Common myeloid progenitor, CD34-positive (primary cell): ENCODE data around the gene PCID2. TPM values are rescaled to one million over a fixed set of nuclear protein-coding genes. Genes with fewer than 3 reads are reported as not detected.
"Not testable (repeated sequence)": the region's sequence is repeated elsewhere in the genome, so short reads cannot be mapped to it uniquely, and the experiment has no call there.

ENCODE experiments used
- CTCF ChIA-PET: fragments of 350-600 bp; sonication (Branson Sonifier 250); formaldehyde crosslinking; loops from one replicate; lab custom pipeline; 2021; ENCODE audit warnings: antibody characterized with exemption; lab: Charles Lee
- POLR2A ChIA-PET: fragments of 350-600 bp; sonication (Branson Sonifier 250); formaldehyde crosslinking; loops from one replicate; lab custom pipeline; 2021; ENCODE audit warnings: antibody characterized with exemption; lab: Charles Lee
- DNase-seq, 3 donors: peaks; one replicate each; pipeline versions ENCODE4 v3.0.0 to v3.0.0-alpha.2; 2013
- H3K27ac ChIP-seq, 2 experiments: 1 replicate in 1 of 2; 2 replicates in 1 of 2; pipeline ENCODE4 v1.7.0; 2013; ENCODE audit warnings: inconsistent platforms in 2 of 2, low read length in 2 of 2, mild to moderate bottlenecking in 2 of 2, low read depth in 1 of 2, moderate library complexity in 1 of 2; ENCODE audit not compliant: severe bottlenecking in 2 of 2, insufficient read depth in 1 of 2, poor library complexity in 1 of 2
- H3K27me3 ChIP-seq, 5 experiments: replicated peaks in 2 of 5; 1 replicate in 3 of 5; 2 replicates in 2 of 5; pipeline versions ENCODE4 v1.6.1 to v1.7.0; 2013; ENCODE audit warnings: low read length in 4 of 5, mild to moderate bottlenecking in 2 of 5, moderate library complexity in 2 of 5, inconsistent platforms in 1 of 5; ENCODE audit not compliant: insufficient read depth in 5 of 5, control insufficient read depth in 4 of 5
- H3K36me3 ChIP-seq, 4 experiments: 1 replicate in 2 of 4; 2 replicates in 2 of 4; pipeline versions ENCODE4 v1.6.1 to v1.7.0; 2013; ENCODE audit warnings: low read length in 3 of 4, control low read depth in 1 of 4, mild to moderate bottlenecking in 1 of 4; ENCODE audit not compliant: control insufficient read depth in 4 of 4, insufficient read depth in 4 of 4
- H3K4me1 ChIP-seq, 4 experiments: 1 replicate in 3 of 4; 2 replicates in 1 of 4; pipeline versions ENCODE4 v1.6.1 to v1.7.1; 2013; ENCODE audit warnings: low read length in 3 of 4, mild to moderate bottlenecking in 3 of 4, control low read depth in 1 of 4, inconsistent platforms in 1 of 4, moderate library complexity in 1 of 4; ENCODE audit not compliant: control insufficient read depth in 4 of 4, insufficient read depth in 4 of 4; ENCODE audit errors: control extremely low read depth in 1 of 4
- H3K4me3 ChIP-seq, 7 experiments: 1 replicate in 4 of 7; 2 replicates in 3 of 7; pipeline versions ENCODE4 v1.5.1 to v1.7.0; 2013; ENCODE audit warnings: mild to moderate bottlenecking in 7 of 7, low read length in 6 of 7, moderate library complexity in 6 of 7, inconsistent platforms in 2 of 7, low read depth in 2 of 7, control low read depth in 1 of 7; ENCODE audit not compliant: insufficient read depth in 4 of 7, control insufficient read depth in 1 of 7; ENCODE audit errors: extremely low read depth in 1 of 7
- H3K9me3 ChIP-seq, 5 experiments: 1 replicate in 4 of 5; 2 replicates in 1 of 5; pipeline versions ENCODE4 v1.6.1 to v1.7.1; 2013; ENCODE audit warnings: low read length in 4 of 5, mild to moderate bottlenecking in 2 of 5, inconsistent platforms in 1 of 5, low read depth in 1 of 5, moderate library complexity in 1 of 5; ENCODE audit not compliant: control insufficient read depth in 4 of 5, insufficient read depth in 2 of 5; ENCODE audit errors: control extremely low read depth in 1 of 5
- WGBS: methylation state at CpG from one replicate; pipeline ENCODE4 v1.1.5; 2013; ENCODE audit not compliant: insufficient coverage; 5-methylcytosine and 5-hydroxymethylcytosine counted together
- polyA plus RNA-seq: library from polyadenylated mRNA; unstranded; fragments of 120-200 nt; gene quantifications from one replicate; pipeline ENCODE4 v1.2.1, GENCODE V29; 2013

The PCID2 gene
- 56.1 TPM for polyA plus RNA-seq

DNA sequence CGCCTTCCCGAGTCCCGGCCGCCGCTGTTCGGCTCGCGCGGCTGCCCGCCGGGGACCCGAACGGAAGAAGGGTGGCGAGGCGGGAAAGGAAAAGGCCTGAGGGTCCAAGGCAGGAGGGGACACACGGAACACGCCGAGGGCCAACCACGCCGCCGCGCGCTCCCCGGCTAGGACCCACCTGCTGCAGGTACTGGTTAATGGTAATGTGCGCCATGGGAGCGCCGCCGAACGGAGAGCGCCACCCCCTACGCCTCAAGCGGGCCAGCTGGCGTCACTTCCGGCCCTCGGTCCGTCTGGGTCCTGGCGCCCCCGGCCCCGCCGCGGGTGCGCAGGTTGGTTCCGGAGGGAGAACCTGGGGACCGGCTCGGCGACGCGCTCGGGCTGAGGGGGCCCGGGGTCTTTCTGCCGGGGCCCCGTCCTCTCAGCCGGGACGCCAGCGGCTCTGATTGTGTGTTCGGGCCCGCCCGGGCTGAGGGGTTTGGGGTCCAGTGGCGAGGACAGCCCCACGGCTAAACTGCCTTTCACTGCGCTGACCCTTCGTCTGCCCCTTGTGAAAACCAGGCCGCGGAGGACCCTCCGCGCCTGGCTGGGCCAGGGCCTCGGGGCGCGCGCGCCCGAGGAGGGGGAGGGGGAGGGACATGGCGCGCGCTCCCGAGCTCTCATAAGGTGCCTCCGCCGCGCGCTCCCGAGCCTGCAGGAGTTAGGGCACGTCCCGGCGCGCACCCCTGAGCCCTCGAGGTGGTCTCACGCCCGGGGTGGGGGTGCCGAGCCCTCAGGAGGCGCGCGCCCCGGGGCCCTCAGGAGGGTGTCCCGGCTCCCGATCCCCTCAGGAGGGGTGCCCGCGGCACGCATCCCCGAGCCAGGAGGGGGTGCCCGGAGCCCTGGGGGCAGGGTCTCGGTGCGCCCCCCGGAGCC, at the start of gene PCID2:
PCID2 (minus strand) TSS at position 249 of the 915 bp plus-strand sequence; CDS start at position 214, 35 bp downstream.
- peaks cover 3 to 31% (median 10%) of the 10 kb centered on the region in 4 experiments for H3K36me3 ChIP-seq
- H3K9me3 ChIP-seq = peaks cover 0 to 2% (median 0%) of the 10 kb centered on the region in 5 experiments
- H3K27me3 ChIP-seq = no peaks in the 10 kb centered on the region
- DNase-seq = peak; percentile 91 to 95 (median 94)
- ChIA-PET POLR2A (interaction anchor here (0.6 to 1.4 kb wide), 3 partner anchors 10 to 32 kb away, joined by 3 read pairs; no protein-coding TSS in a partner anchor), CTCF (interaction anchor here (0.6 to 1.6 kb wide), 5 partner anchors 10 to 67 kb away, joined by 3 to 5 read pairs (median 3); no protein-coding TSS in a partner anchor)
- H3K27ac ChIP-seq = peak within 1 kb of the TSS; percentile 79 to 94
- under 1% methylated on average over 92 of the region's 103 CpGs for WGBS
- H3K4me1 ChIP-seq = peaks cover 13 to 43% (median 31%) of the 10 kb centered on the region in 4 experiments
- H3K4me3 ChIP-seq = peak within 1 kb of the TSS; percentile 49 to 94 (median 88)

DNA sequence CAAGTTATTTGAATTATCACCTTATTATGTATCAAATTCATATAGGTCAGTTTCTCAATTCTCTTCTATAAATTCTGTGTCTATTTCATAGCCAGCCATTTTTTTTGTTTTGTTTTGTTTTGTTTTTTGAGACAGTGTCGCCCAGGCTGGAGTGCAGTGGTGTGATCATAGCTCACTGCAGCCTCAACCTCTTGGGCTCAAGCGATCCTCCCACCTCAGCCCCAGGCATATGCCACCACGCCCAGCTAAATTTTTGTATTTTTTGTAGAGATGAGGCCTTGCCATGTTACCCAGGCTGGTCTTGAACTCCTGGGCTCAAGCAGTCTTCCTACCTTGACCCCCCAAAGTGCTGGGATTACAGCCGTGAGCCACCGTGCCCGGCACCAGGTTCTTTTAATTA, 49.4 kb upstream of the PCID2 start:
- whole genome bisulfite sequencing = 93% methylated on average over 2 of the region's 6 CpGs
- H3K27ac ChIP-seq, POLR2A ChIA-PET, H3K27me3 ChIP-seq, H3K9me3 ChIP-seq, H3K4me1 ChIP-seq, H3K4me3 ChIP-seq, DNase-seq: not testable (repeated sequence)
- CTCF ChIA-PET = interaction anchor here (1.1 to 1.8 kb wide), 3 partner anchors 10 to 32 kb away, joined by 3 to 9 read pairs (median 3); no protein-coding TSS in a partner anchor
- peaks cover 37 to 85% (median 55%) of the 10 kb centered on the region in 4 experiments for H3K36me3 ChIP-seq

DNA sequence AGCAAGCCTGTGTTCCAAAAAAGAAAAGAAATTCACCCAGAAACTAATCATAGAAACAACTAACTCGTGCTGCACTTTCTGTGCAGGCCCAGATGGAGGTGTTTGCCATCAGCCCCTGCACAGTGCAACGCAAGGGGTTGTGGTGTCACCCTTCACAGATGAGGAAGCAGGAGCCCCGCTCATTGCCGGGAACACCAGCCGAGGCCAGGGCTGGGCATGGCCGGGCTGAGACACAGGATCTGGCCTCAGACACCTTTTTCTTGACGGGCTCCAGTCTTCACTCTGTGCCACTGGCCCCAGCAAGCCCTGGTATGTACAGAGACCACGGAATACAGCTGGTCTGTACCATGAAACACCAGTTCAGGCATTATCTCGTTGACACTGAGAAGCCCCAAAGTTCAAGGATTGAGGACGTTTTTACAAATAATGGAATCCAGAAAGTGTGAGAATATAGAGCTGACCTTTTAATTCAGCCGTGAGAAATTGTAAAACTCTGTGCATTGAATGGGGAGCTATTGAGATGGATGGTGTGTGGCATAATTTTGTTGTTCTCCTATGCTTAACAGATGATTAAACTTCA, 44.1 kb upstream of the PCID2 start:
- peaks cover 23 to 91% (median 65%) of the 10 kb centered on the region in 4 experiments for H3K36me3 ChIP-seq
- 95% methylated on average over 11 of the region's 11 CpGs for WGBS
- CTCF ChIA-PET = no interaction called here

DNA sequence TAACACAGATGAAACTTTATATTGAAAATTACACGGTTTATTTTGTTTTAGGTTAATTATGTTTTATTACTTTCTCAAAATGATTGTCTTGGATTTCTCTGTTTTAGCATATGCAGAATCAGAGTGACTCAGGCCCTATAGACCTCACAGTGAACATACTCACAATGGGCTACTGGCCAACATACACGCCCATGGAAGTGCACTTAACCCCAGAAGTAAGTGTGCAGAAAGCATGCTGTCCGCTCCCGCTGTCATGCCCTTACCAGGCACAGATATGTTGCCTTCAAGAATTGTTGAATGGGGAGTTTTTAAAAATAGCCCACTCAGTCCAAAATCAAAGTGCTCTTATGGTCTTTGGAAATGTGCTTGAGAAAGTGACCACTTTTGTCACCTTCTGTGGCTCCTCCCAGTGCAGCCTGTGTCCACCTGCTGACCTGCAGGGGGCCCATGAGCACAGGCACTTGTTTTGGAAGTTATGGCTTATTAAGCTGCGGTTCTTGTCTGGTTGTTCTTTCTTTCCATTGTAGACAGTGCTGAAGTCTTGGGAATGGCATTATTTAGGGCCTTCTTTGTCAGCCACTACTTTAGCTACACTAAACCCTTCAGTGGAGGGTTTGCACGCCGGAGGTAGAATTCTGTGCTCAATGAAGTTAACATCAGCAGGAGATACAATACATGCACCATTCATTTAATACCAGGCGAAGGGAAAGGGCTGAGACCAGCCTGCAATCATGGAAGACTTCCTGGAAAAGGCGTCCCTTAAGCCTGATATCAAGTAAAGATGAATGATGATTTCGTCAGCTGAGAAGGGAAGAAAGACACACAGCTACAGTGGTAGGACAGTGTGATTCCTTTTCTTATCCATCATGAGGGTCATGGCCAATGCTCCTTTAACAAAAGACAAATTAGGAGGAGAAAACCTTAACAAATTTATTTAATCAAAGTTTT, 37.7 kb upstream of the PCID2 start:
- H3K9me3 ChIP-seq = no peaks in the 10 kb centered on the region
- peak; percentile 10 to 30 (median 21) for DNase-seq
- 94% methylated on average over 6 of the region's 10 CpGs for WGBS
- no peak overlapping the region for H3K27ac ChIP-seq
- CTCF ChIA-PET = no interaction called here
- no peak overlapping the region for H3K4me3 ChIP-seq
- H3K27me3 ChIP-seq = no peaks in the 10 kb centered on the region
- POLR2A ChIA-PET = no interaction called here
- no peaks in the 10 kb centered on the region for H3K4me1 ChIP-seq
- peaks cover 30 to 87% (median 62%) of the 10 kb centered on the region in 4 experiments for H3K36me3 ChIP-seq

More for the DNA sequence above, 44.1 kb upstream of the PCID2 start:
- no peak for DNase-seq
- no peaks in the 10 kb centered on the region for H3K4me1 ChIP-seq
- POLR2A ChIA-PET = no interaction called here
- H3K9me3 ChIP-seq = no peaks in the 10 kb centered on the region
- H3K27me3 ChIP-seq = no peaks in the 10 kb centered on the region
- H3K27ac ChIP-seq = no peak overlapping the region
- no peak overlapping the region for H3K4me3 ChIP-seq

DNA sequence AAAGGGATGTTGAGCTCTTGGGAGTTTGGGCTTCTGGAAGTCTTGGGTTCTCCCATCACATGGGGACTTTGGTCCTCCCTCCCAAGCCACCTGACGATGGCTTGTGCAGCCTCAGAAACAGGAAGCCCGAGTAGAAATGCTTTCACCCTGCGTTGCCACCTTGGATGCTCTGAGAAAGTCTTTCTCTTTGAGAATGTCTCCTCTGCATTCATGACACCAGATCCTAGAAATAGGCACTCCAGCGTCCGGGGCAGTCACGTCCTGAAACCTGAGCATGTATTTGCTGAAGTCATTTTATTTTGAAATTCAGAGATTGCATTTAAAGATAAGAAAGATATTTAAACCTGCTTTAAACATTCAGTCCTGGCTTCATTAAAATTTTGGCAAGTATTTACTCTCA, 35.4 kb upstream of the PCID2 start:
- Histone ChIP-seq H3K27me3 (no peaks in the 10 kb centered on the region), H3K4me3 (no peak overlapping the region), H3K4me1 (no peaks in the 10 kb centered on the region), H3K9me3 (no peaks in the 10 kb centered on the region), H3K36me3 (peaks cover 35 to 88% (median 68%) of the 10 kb centered on the region in 4 experiments), H3K27ac (no peak overlapping the region)
- 85% methylated on average over 3 of the region's 6 CpGs for WGBS
- POLR2A ChIA-PET = no interaction called here
- CTCF ChIA-PET = no interaction called here
- DNase-seq = no peak

DNA sequence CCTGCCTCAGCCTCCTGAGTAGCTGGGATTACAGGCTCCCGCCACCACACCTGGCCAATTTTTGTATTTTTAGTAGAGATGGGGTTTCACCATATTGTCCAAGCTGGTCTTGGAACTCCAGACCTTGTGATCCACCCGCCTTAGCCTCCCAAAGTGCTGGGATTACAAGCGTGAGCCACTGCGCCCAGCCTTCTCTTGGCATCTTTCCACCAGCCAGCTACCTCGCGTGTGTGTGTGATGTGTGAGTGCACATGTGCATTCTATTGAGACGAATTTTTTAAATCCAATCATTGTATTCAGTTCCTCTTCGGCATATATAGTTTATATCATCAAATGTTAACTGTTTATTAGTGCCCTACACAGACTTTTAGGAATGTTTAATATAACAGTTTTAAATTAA, 33.2 kb upstream of the PCID2 start:
- POLR2A ChIA-PET = interaction anchor here (0.7 kb wide), 1 partner anchor 33 kb away, joined by 3 read pairs; the partner anchor contains the start of gene PCID2
- H3K27ac ChIP-seq, DNase-seq, H3K4me3 ChIP-seq, H3K4me1 ChIP-seq, H3K9me3 ChIP-seq, H3K27me3 ChIP-seq: not testable (repeated sequence)
- peaks cover 35 to 79% (median 60%) of the 10 kb centered on the region in 4 experiments for H3K36me3 ChIP-seq
- WGBS = 95% methylated on average over 3 of the region's 8 CpGs
- CTCF ChIA-PET = interaction anchor here (1.2 kb wide), 1 partner anchor 30 kb away, joined by 3 read pairs; no protein-coding TSS in a partner anchor
